Loucy (cell line): ENCODE data around the gene SGIP1.
A peak's percentile ranks its signal among the peaks of the same experiment; 100 is the strongest.
"Not testable (repeated sequence)": the region's sequence is repeated elsewhere in the genome, so short reads cannot be mapped to it uniquely, and the experiment has no call there.

Experiments
- H2AFZ ChIP-seq: fragments of 200-600 bp; sonication (generic); 2 replicates; pipeline ENCODE4 v1.6.0; 2016; ENCODE audit warnings: antibody characterized with exemption, mild to moderate bottlenecking, low read length, moderate library complexity
- H3F3A ChIP-seq: fragments of 200-600 bp; 2 replicates; pipeline ENCODE4 v1.6.0; 2016; ENCODE audit warnings: antibody characterized with exemption, low read depth, mild to moderate bottlenecking
- H3K27me3 ChIP-seq: fragments of 200-600 bp; sonication (generic); 2 replicates; pipeline ENCODE4 v1.6.1; 2014; ENCODE audit warnings: low read length, mild to moderate bottlenecking; ENCODE audit not compliant: insufficient read depth, poor library complexity, severe bottlenecking
- H3K36me3 ChIP-seq: fragments of 200-600 bp; sonication (generic); 2 replicates; pipeline ENCODE4 v1.6.1; 2016; ENCODE audit warnings: low read length; ENCODE audit not compliant: insufficient read depth
- H3K4me1 ChIP-seq: fragments of 200-600 bp; sonication (generic); 2 replicates; pipeline ENCODE4 v1.5.1; 2014; ENCODE audit warnings: low read length, mild to moderate bottlenecking; ENCODE audit not compliant: insufficient read depth, poor library complexity, severe bottlenecking
- H3K4me2 ChIP-seq: fragments of 200-600 bp; sonication (generic); 2 replicates; pipeline ENCODE4 v1.6.0; 2014; ENCODE audit warnings: antibody characterized with exemption, low read length, low read depth, mild to moderate bottlenecking; ENCODE audit not compliant: poor library complexity, severe bottlenecking
- H3K4me3 ChIP-seq: fragments of 200-600 bp; sonication (generic); 2 replicates; pipeline ENCODE4 v1.5.1; 2014; ENCODE audit warnings: low read length, mild to moderate bottlenecking, mixed read lengths; ENCODE audit not compliant: poor library complexity, severe bottlenecking
- H3K79me2 ChIP-seq: fragments of 200-600 bp; sonication (generic); 2 replicates; pipeline ENCODE4 v1.6.1; 2014; ENCODE audit warnings: low read length; ENCODE audit not compliant: insufficient read depth
- H3K9ac ChIP-seq: fragments of 200-600 bp; sonication (generic); 2 replicates; pipeline ENCODE4 v1.6.0; 2014; ENCODE audit warnings: mild to moderate bottlenecking, low read depth, low read length, moderate library complexity; ENCODE audit not compliant: poor library complexity, severe bottlenecking
- H3K9me2 ChIP-seq: fragments of 200-600 bp; sonication (generic); replicated peaks from 2 replicates; pipeline ENCODE4 v1.6.1; 2016; ENCODE audit warnings: low read depth, low read length, mixed read lengths
- H3K9me3 ChIP-seq: fragments of 200-600 bp; sonication (generic); 2 replicates; pipeline ENCODE4 v1.6.1; 2014; ENCODE audit warnings: mild to moderate bottlenecking, antibody characterized with exemption, low read length, low read depth; ENCODE audit not compliant: insufficient read depth
- H4K20me1 ChIP-seq: fragments of 200-600 bp; sonication (generic); 2 replicates; pipeline ENCODE4 v1.6.0; 2014; ENCODE audit warnings: antibody characterized with exemption, low read length, mild to moderate bottlenecking; ENCODE audit not compliant: insufficient read depth, poor library complexity, severe bottlenecking
- CTCF ChIP-seq: fragments of 200-600 bp; sonication (generic); conservative IDR thresholded peaks from 2 replicates; pipeline ENCODE4 v1.5.1; 2014; ENCODE audit warnings: mild to moderate bottlenecking, antibody characterized with exemption, low read length
- EZH2phosphoT487 ChIP-seq: fragments of 200-600 bp; IDR thresholded peaks from 2 replicates; pipeline ENCODE4 v1.6.1; 2018; ENCODE audit warnings: antibody characterized with exemption, mild to moderate bottlenecking, moderate library complexity, borderline replicate concordance

The SGIP1 gene

GRCh38 chr1:66787641-66788040 lies 253.7 kb downstream of the SGIP1 start:
- no peaks in the 10 kb centered on the region for H3K9me3 ChIP-seq
- no peak overlapping the region for H3K4me3 ChIP-seq
- H3K9me2 ChIP-seq = no peaks in the 10 kb centered on the region
- H4K20me1 ChIP-seq = no peaks in the 10 kb centered on the region
- no peaks in the 10 kb centered on the region for H3K36me3 ChIP-seq
- H2AFZ ChIP-seq = no peak overlapping the region
- peaks cover 7% of the 10 kb centered on the region for H3K4me1 ChIP-seq
- no peaks in the 10 kb centered on the region for H3K79me2 ChIP-seq
- H3K27me3 ChIP-seq = no peaks in the 10 kb centered on the region
- H3F3A ChIP-seq = no peaks in the 10 kb centered on the region
- no peak for TF ChIP-seq CTCF
- TF ChIP-seq EZH2phosphoT487 = no peak
- H3K9ac ChIP-seq = no peak overlapping the region
- no peak overlapping the region for H3K4me2 ChIP-seq

- no peaks in the 10 kb centered on the region for H4K20me1 ChIP-seq
- no peaks in the 10 kb centered on the region for H3K27me3 ChIP-seq
- H3K9me3 ChIP-seq = no peaks in the 10 kb centered on the region
- H3K4me1 ChIP-seq = peaks cover 7% of the 10 kb centered on the region
- peak overlapping the region; percentile 42 for H3K4me2 ChIP-seq
- H3K9ac ChIP-seq = no peak overlapping the region
- H2AFZ ChIP-seq = no peak overlapping the region
- H3K36me3 ChIP-seq = no peaks in the 10 kb centered on the region
- no peaks in the 10 kb centered on the region for H3F3A ChIP-seq
- no peaks in the 10 kb centered on the region for H3K9me2 ChIP-seq
- no peak overlapping the region for H3K4me3 ChIP-seq
- H3K79me2 ChIP-seq = no peaks in the 10 kb centered on the region
- no peak for TF ChIP-seq EZH2phosphoT487
- TF ChIP-seq CTCF = no peak
Observed at GRCh38 chr1:66788231-66788939, 254.4 kb downstream of the SGIP1 start.

GRCh38 chr1:66791621-66792610 lies 258.0 kb downstream of the SGIP1 start:
- Histone ChIP-seq H3K4me3 (no peak overlapping the region), H3K27me3 (no peaks in the 10 kb centered on the region), H3K4me1 (peaks cover 7% of the 10 kb centered on the region), H3K4me2 (no peak overlapping the region), H4K20me1 (no peaks in the 10 kb centered on the region), H3K9me3 (peaks cover 4% of the 10 kb centered on the region; the same call in 1 of the 2 replicates), H3F3A (no peaks in the 10 kb centered on the region), H2AFZ (no peak overlapping the region), H3K36me3 (no peaks in the 10 kb centered on the region), H3K79me2 (no peaks in the 10 kb centered on the region), H3K9me2 (no peaks in the 10 kb centered on the region), H3K9ac (no peak overlapping the region)
- TF ChIP-seq EZH2phosphoT487 (no peak), CTCF (no peak)

- H3K4me2 ChIP-seq = not testable (repeated sequence)
Observed at GRCh38 chr1:66795839-66796238, 261.9 kb downstream of the SGIP1 start.

More at GRCh38 chr1:66795839-66796238, 261.9 kb downstream of the SGIP1 start:
- not testable (repeated sequence) for H3K9me2 ChIP-seq, H3F3A ChIP-seq, H3K4me3 ChIP-seq, H3K79me2 ChIP-seq, H3K36me3 ChIP-seq, H3K9me3 ChIP-seq, H3K27me3 ChIP-seq, H2AFZ ChIP-seq, H4K20me1 ChIP-seq, H3K9ac ChIP-seq, H3K4me1 ChIP-seq
